ENCODE data around the gene MIEF2. TPM values are rescaled to one million over a fixed set of nuclear protein-coding genes. Genes with fewer than 3 reads are reported as not detected.

Gene MIEF2
- total and polyA plus RNA-seq, 5 donors from 2014 or later = 11.7 to 19.9 (median 13.1) TPM

- H3K4me3 ChIP-seq (ENCODE audit: low read depth, low read length) = no peak overlapping the region
- Mint-ChIP-seq H3K4me3 (no peak overlapping the region), H3K27me3 (no peaks in the 10 kb centered on the region), H3K36me3 (peaks cover 13% of the 10 kb centered on the region), H3K4me1 (no peaks in the 10 kb centered on the region), H3K27ac (no peak overlapping the region), H3K9me3 (no peaks in the 10 kb centered on the region)
- ATAC-seq (ENCODE audit: low read depth in 2 of 2) (no peak), DNase-seq (no peak)
- H3K36me3 ChIP-seq (ENCODE audit: control insufficient read depth, insufficient read depth, low read length) = peaks cover 7% of the 10 kb centered on the region
- no peaks in the 10 kb centered on the region for H3K9me3 ChIP-seq (ENCODE audit: control insufficient read depth in 2 of 2, low read length in 2 of 2)
- H3K27ac ChIP-seq (ENCODE audit: insufficient read depth, low read length, poor library complexity, severe bottlenecking) = no peak overlapping the region
- no peaks in the 10 kb centered on the region for H3K27me3 ChIP-seq (ENCODE audit: control insufficient read depth, insufficient read depth, low read length)
- no peaks in the 10 kb centered on the region for H3K4me1 ChIP-seq (ENCODE audit: control insufficient read depth, insufficient read depth, low read length, poor library complexity, severe bottlenecking)
Observed at GRCh38 chr17:18238299-18238698, 22.2 kb upstream of the MIEF2 start.

- no peak overlapping the region for H3K4me3 Mint-ChIP-seq
- no peaks in the 10 kb centered on the region for H3K9me3 Mint-ChIP-seq
- DNase-seq = no peak
- Histone ChIP-seq H3K4me1 (ENCODE audit: control insufficient read depth, insufficient read depth, low read length, poor library complexity, severe bottlenecking) (no peaks in the 10 kb centered on the region), H3K27me3 (ENCODE audit: control insufficient read depth, insufficient read depth, low read length) (no peaks in the 10 kb centered on the region), H3K36me3 (ENCODE audit: control insufficient read depth, insufficient read depth, low read length) (peaks cover 8% of the 10 kb centered on the region), H3K27ac (ENCODE audit: insufficient read depth, low read length, poor library complexity, severe bottlenecking) (no peak overlapping the region), H3K4me3 (ENCODE audit: low read depth, low read length) (no peak overlapping the region), H3K9me3 (ENCODE audit: control insufficient read depth in 2 of 2, low read length in 2 of 2) (no peaks in the 10 kb centered on the region)
- H3K4me1 Mint-ChIP-seq = no peaks in the 10 kb centered on the region
- peaks cover 9% of the 10 kb centered on the region for H3K36me3 Mint-ChIP-seq
- no peak for ATAC-seq (ENCODE audit: low read depth in 2 of 2)
- no peak overlapping the region for H3K27ac Mint-ChIP-seq
- H3K27me3 Mint-ChIP-seq = no peaks in the 10 kb centered on the region
Observed at GRCh38 chr17:18240449-18240848, 20.0 kb upstream of the MIEF2 start.

- Mint-ChIP-seq H3K27me3 (no peaks in the 10 kb centered on the region), H3K36me3 (peaks cover 10% of the 10 kb centered on the region), H3K4me1 (no peaks in the 10 kb centered on the region), H3K9me3 (no peaks in the 10 kb centered on the region), H3K27ac (no peak overlapping the region), H3K4me3 (no peak overlapping the region)
- Histone ChIP-seq H3K4me1 (ENCODE audit: control insufficient read depth, insufficient read depth, low read length, poor library complexity, severe bottlenecking) (no peaks in the 10 kb centered on the region), H3K9me3 (ENCODE audit: control insufficient read depth in 2 of 2, low read length in 2 of 2) (no peaks in the 10 kb centered on the region), H3K27me3 (ENCODE audit: control insufficient read depth, insufficient read depth, low read length) (no peaks in the 10 kb centered on the region), H3K4me3 (ENCODE audit: low read depth, low read length) (no peak overlapping the region), H3K27ac (ENCODE audit: insufficient read depth, low read length, poor library complexity, severe bottlenecking) (no peak overlapping the region), H3K36me3 (ENCODE audit: control insufficient read depth, insufficient read depth, low read length) (peaks cover 17% of the 10 kb centered on the region)
- no peak for DNase-seq
- no peak for ATAC-seq (ENCODE audit: low read depth in 2 of 2)
Observed at GRCh38 chr17:18241229-18241871, 19.1 kb upstream of the MIEF2 start.

- no peak overlapping the region for H3K27ac ChIP-seq (ENCODE audit: insufficient read depth, low read length, poor library complexity, severe bottlenecking)
Observed at GRCh38 chr17:18245038-18245776, 15.3 kb upstream of the MIEF2 start.

GRCh38 chr17:18246109-18246725 lies 14.2 kb upstream of the MIEF2 start:
- Histone ChIP-seq H3K4me3 (ENCODE audit: low read depth, low read length) (no peak overlapping the region), H3K27ac (ENCODE audit: insufficient read depth, low read length, poor library complexity, severe bottlenecking) (no peak overlapping the region), H3K4me1 (ENCODE audit: control insufficient read depth, insufficient read depth, low read length, poor library complexity, severe bottlenecking) (no peaks in the 10 kb centered on the region), H3K36me3 (ENCODE audit: control insufficient read depth, insufficient read depth, low read length) (peaks cover 55% of the 10 kb centered on the region), H3K27me3 (ENCODE audit: control insufficient read depth, insufficient read depth, low read length) (no peaks in the 10 kb centered on the region), H3K9me3 (ENCODE audit: control insufficient read depth in 2 of 2, low read length in 2 of 2) (no peaks in the 10 kb centered on the region)
- H3K36me3 Mint-ChIP-seq = peaks cover 12% of the 10 kb centered on the region
- ATAC-seq (ENCODE audit: low read depth in 2 of 2) (no peak), DNase-seq (no peak)
- peaks cover 0 to 4% (median 2%) of the 10 kb centered on the region in 4 donors for H3K4me1 Mint-ChIP-seq
- no peak overlapping the region for H3K4me3 Mint-ChIP-seq
- H3K9me3 Mint-ChIP-seq = no peaks in the 10 kb centered on the region
- no peak overlapping the region for H3K27ac Mint-ChIP-seq
- H3K27me3 Mint-ChIP-seq = no peaks in the 10 kb centered on the region

More at GRCh38 chr17:18245038-18245776, 15.3 kb upstream of the MIEF2 start:
- no peak for DNase-seq
- peak overlapping the region in 1 of 3 donors; percentile 11 for H3K27ac Mint-ChIP-seq
- no peak for ATAC-seq (ENCODE audit: low read depth in 2 of 2)
- H3K9me3 ChIP-seq (ENCODE audit: control insufficient read depth in 2 of 2, low read length in 2 of 2) = no peaks in the 10 kb centered on the region
- no peaks in the 10 kb centered on the region for H3K4me1 ChIP-seq (ENCODE audit: control insufficient read depth, insufficient read depth, low read length, poor library complexity, severe bottlenecking)
- no peak overlapping the region for H3K4me3 ChIP-seq (ENCODE audit: low read depth, low read length)
- peaks cover 0 to 4% (median 2%) of the 10 kb centered on the region in 4 donors for H3K4me1 Mint-ChIP-seq
- H3K27me3 Mint-ChIP-seq = no peaks in the 10 kb centered on the region
- peaks cover 9% of the 10 kb centered on the region for H3K36me3 Mint-ChIP-seq
- no peaks in the 10 kb centered on the region for H3K9me3 Mint-ChIP-seq
- no peak overlapping the region for H3K4me3 Mint-ChIP-seq
- H3K36me3 ChIP-seq (ENCODE audit: control insufficient read depth, insufficient read depth, low read length) = peaks cover 45% of the 10 kb centered on the region
- H3K27me3 ChIP-seq (ENCODE audit: control insufficient read depth, insufficient read depth, low read length) = no peaks in the 10 kb centered on the region

GRCh38 chr17:18246880-18247612 lies 13.4 kb upstream of the MIEF2 start:
- ATAC-seq (ENCODE audit: low read depth in 2 of 2) = no peak

GRCh38 chr17:18247613-18248001 lies 12.9 kb upstream of the MIEF2 start:
- H3K27ac ChIP-seq (ENCODE audit: insufficient read depth, low read length, poor library complexity, severe bottlenecking) = no peak overlapping the region
- Mint-ChIP-seq H3K9me3 (no peaks in the 10 kb centered on the region), H3K27ac (no peak overlapping the region), H3K27me3 (no peaks in the 10 kb centered on the region), H3K4me3 (no peak overlapping the region), H3K4me1 (peaks cover 0 to 4% (median 2%) of the 10 kb centered on the region in 4 donors), H3K36me3 (peaks cover 12% of the 10 kb centered on the region)
- DNase-seq = no peak
- H3K4me3 ChIP-seq (ENCODE audit: low read depth, low read length) = no peak overlapping the region
- H3K9me3 ChIP-seq (ENCODE audit: control insufficient read depth in 2 of 2, low read length in 2 of 2) = no peaks in the 10 kb centered on the region
- peaks cover 68% of the 10 kb centered on the region for H3K36me3 ChIP-seq (ENCODE audit: control insufficient read depth, insufficient read depth, low read length)
- no peaks in the 10 kb centered on the region for H3K27me3 ChIP-seq (ENCODE audit: control insufficient read depth, insufficient read depth, low read length)
- H3K4me1 ChIP-seq (ENCODE audit: control insufficient read depth, insufficient read depth, low read length, poor library complexity, severe bottlenecking) = no peaks in the 10 kb centered on the region
- no peak for ATAC-seq (ENCODE audit: low read depth in 2 of 2)

More at GRCh38 chr17:18246880-18247612, 13.4 kb upstream of the MIEF2 start:
- H3K27me3 ChIP-seq (ENCODE audit: control insufficient read depth, insufficient read depth, low read length) = no peaks in the 10 kb centered on the region
- no peak overlapping the region for H3K27ac ChIP-seq (ENCODE audit: insufficient read depth, low read length, poor library complexity, severe bottlenecking)
- H3K4me3 Mint-ChIP-seq = no peak overlapping the region
- no peak overlapping the region for H3K4me3 ChIP-seq (ENCODE audit: low read depth, low read length)
- H3K9me3 Mint-ChIP-seq = no peaks in the 10 kb centered on the region
- peaks cover 0 to 4% (median 2%) of the 10 kb centered on the region in 4 donors for H3K4me1 Mint-ChIP-seq
- H3K4me1 ChIP-seq (ENCODE audit: control insufficient read depth, insufficient read depth, low read length, poor library complexity, severe bottlenecking) = no peaks in the 10 kb centered on the region
- no peaks in the 10 kb centered on the region for H3K9me3 ChIP-seq (ENCODE audit: control insufficient read depth in 2 of 2, low read length in 2 of 2)
- peaks cover 63% of the 10 kb centered on the region for H3K36me3 ChIP-seq (ENCODE audit: control insufficient read depth, insufficient read depth, low read length)
- peak in 1 of 3 donors; percentile 30 for DNase-seq
- peak overlapping the region in 1 of 3 donors; percentile 42 for H3K27ac Mint-ChIP-seq
- H3K36me3 Mint-ChIP-seq = peaks cover 12% of the 10 kb centered on the region
- no peaks in the 10 kb centered on the region for H3K27me3 Mint-ChIP-seq

Data from CD4-positive, CD25-positive, alpha-beta regulatory T cell (primary cell).